HEK293T (cell line): ENCODE measurements around the gene P3H2.

Experiments
- CTCF ChIA-PET: fragments of 350-600 bp; formaldehyde crosslinking; extraction: SDS; loops from one replicate; lab custom pipeline; 2021; ENCODE audit warnings: antibody characterized with exemption, inconsistent platforms; lab: Yijun Ruan, JAX
- POLR2A ChIA-PET: fragments of 350-600 bp; formaldehyde crosslinking; extraction: SDS; loops from one replicate; lab custom pipeline; 2020; ENCODE audit warnings: antibody characterized with exemption, inconsistent platforms; lab: Yijun Ruan, JAX
- DNase-seq: peaks from one replicate; pipeline ENCODE4 v3.0.0; 2012; ENCODE audit warnings: mixed read lengths; ENCODE audit errors: extremely low spot score
- ARNT ChIP-seq: fragments of 450-650 bp; IDR thresholded peaks from 2 replicates; pipeline ENCODE4 v1.6.1; 2017; ENCODE audit warnings: mild to moderate bottlenecking
- BHLHE40 ChIP-seq: fragments of 450-650 bp; IDR thresholded peaks from 2 replicates; pipeline ENCODE4 v1.6.1; 2016; ENCODE audit warnings: mild to moderate bottlenecking, moderate library complexity, borderline replicate concordance
- CTBP1 ChIP-seq: fragments of 450-650 bp; IDR thresholded peaks from 2 replicates; pipeline ENCODE4 v1.6.1; 2016; ENCODE audit warnings: borderline replicate concordance
- ELF4 ChIP-seq: fragments of 450-650 bp; IDR thresholded peaks from 2 replicates; pipeline ENCODE4 v1.6.1; 2017; ENCODE audit warnings: antibody characterized with exemption
- FOXA1 ChIP-seq: fragments of 450-650 bp; IDR thresholded peaks from 2 replicates; pipeline ENCODE4 v1.6.1; 2016; ENCODE audit warnings: mild to moderate bottlenecking
- FOXK2 ChIP-seq: fragments of 450-650 bp; IDR thresholded peaks from 2 replicates; pipeline ENCODE4 v1.6.1; 2016; ENCODE audit warnings: mild to moderate bottlenecking
- FOXM1 ChIP-seq: fragments of 450-650 bp; IDR thresholded peaks from 2 replicates; pipeline ENCODE4 v1.6.1; 2017; ENCODE audit warnings: mild to moderate bottlenecking, borderline replicate concordance
- HDGF ChIP-seq: fragments of 450-650 bp; IDR thresholded peaks from 2 replicates; pipeline ENCODE4 v1.6.1; 2017; ENCODE audit warnings: antibody characterized with exemption, borderline replicate concordance
- L3MBTL2 ChIP-seq: fragments of 450-650 bp; conservative IDR thresholded peaks from 2 replicates; pipeline ENCODE4 v1.6.1; 2016; ENCODE audit warnings: mild to moderate bottlenecking
- LEF1 ChIP-seq: fragments of 450-650 bp; IDR thresholded peaks from 2 replicates; pipeline ENCODE4 v1.6.1; 2017; ENCODE audit warnings: mild to moderate bottlenecking, borderline replicate concordance
- NFRKB ChIP-seq: fragments of 450-650 bp; IDR thresholded peaks from 2 replicates; pipeline ENCODE4 v1.6.1; 2016; ENCODE audit warnings: mild to moderate bottlenecking, moderate library complexity
- PKNOX1 ChIP-seq: fragments of 450-650 bp; IDR thresholded peaks from 2 replicates; pipeline ENCODE4 v1.6.1; 2016
- SP1 ChIP-seq: fragments of 450-650 bp; IDR thresholded peaks from 2 replicates; pipeline ENCODE4 v1.6.1; 2017
- SUZ12 ChIP-seq: fragments of 450-650 bp; IDR thresholded peaks from 2 replicates; pipeline ENCODE4 v1.6.1; 2016; ENCODE audit warnings: mild to moderate bottlenecking
- TARDBP ChIP-seq: fragments of 450-650 bp; IDR thresholded peaks from 2 replicates; pipeline ENCODE4 v1.6.1; 2016
- ZNF384 ChIP-seq: fragments of 450-650 bp; IDR thresholded peaks from 2 replicates; pipeline ENCODE4 v1.6.1; 2016

The P3H2 gene

DNA sequence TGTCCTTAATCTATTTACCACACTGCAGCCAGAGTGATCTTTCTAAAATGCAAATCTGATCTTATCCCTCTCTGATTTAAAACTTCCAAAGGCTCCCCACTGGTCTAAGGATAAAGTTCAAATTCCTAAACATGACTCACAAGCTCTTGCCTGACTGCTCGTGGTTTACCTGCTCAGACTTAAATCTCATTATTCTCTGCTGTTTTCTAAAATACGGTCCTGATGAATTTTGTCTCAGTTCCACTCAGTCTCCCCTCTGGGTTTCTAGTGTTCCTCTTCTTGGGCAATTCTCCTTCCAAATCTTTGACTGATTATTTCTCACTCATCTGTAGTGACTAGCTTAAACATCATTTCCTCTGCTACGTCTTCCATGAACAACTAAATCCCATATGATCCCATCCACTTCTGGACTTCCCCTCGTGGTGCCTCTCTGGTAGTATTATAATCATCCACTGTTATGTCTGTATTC is 108.3 kb downstream of the P3H2 start:
- no peak for TF ChIP-seq FOXM1
- TF ChIP-seq ELF4: no peak
- no peak for TF ChIP-seq ARNT
- no peak for TF ChIP-seq TARDBP
- no peak for TF ChIP-seq FOXA1
- no peak for TF ChIP-seq BHLHE40
- no peak for TF ChIP-seq FOXK2
- no peak for TF ChIP-seq L3MBTL2
- POLR2A ChIA-PET: no interaction called here
- DNase-seq: no peak
- CTCF ChIA-PET: interaction anchor here (0.7 kb wide), 1 partner anchor 31 kb away, joined by 3 read pairs; no protein-coding TSS in a partner anchor

- ChIA-PET CTCF (no interaction called here), POLR2A (no interaction called here)
- DNase-seq: no peak
- TF ChIP-seq SUZ12: no peak
- TF ChIP-seq BHLHE40: no peak
- no peak for TF ChIP-seq LEF1
- no peak for TF ChIP-seq TARDBP
- no peak for TF ChIP-seq FOXK2
- TF ChIP-seq CTBP1: no peak
- TF ChIP-seq ZNF384: no peak
- TF ChIP-seq FOXA1: no peak
- no peak for TF ChIP-seq ELF4
- TF ChIP-seq FOXM1: no peak
- no peak for TF ChIP-seq NFRKB
- no peak for TF ChIP-seq SP1
- no peak for TF ChIP-seq ARNT
- no peak for TF ChIP-seq L3MBTL2
Measured at GRCh38 chr3:190010486-190010885, 110.2 kb downstream of the P3H2 start.

GRCh38 chr3:190009614-190010013 is 111.1 kb downstream of the P3H2 start:
- DNase-seq: no peak
- TF ChIP-seq ARNT: no peak
- TF ChIP-seq FOXM1: no peak
- no peak for TF ChIP-seq L3MBTL2
- TF ChIP-seq SP1: no peak
- TF ChIP-seq SUZ12: no peak
- no peak for TF ChIP-seq ELF4
- no peak for TF ChIP-seq PKNOX1
- TF ChIP-seq FOXK2: no peak
- TF ChIP-seq TARDBP: no peak
- TF ChIP-seq BHLHE40: no peak
- no peak for TF ChIP-seq CTBP1
- TF ChIP-seq LEF1: no peak
- no peak for TF ChIP-seq NFRKB
- no peak for TF ChIP-seq ZNF384
- CTCF ChIA-PET: no interaction called here
- POLR2A ChIA-PET: no interaction called here

- TF ChIP-seq PKNOX1 (no peak), LEF1 (no peak), L3MBTL2 (no peak), TARDBP (no peak), CTBP1 (no peak), HDGF (no peak), FOXM1 (no peak), ZNF384 (no peak), SUZ12 (no peak)
- no peak for DNase-seq
- POLR2A ChIA-PET: no interaction called here
- CTCF ChIA-PET: no interaction called here
Measured at GRCh38 chr3:190008432-190008831, 112.3 kb downstream of the P3H2 start.

- TF ChIP-seq BHLHE40: no peak
- TF ChIP-seq FOXA1: no peak
- TF ChIP-seq TARDBP: no peak
- TF ChIP-seq FOXK2: no peak
- TF ChIP-seq L3MBTL2: no peak
- no peak for TF ChIP-seq CTBP1
- no peak for TF ChIP-seq NFRKB
- TF ChIP-seq ELF4: no peak
- TF ChIP-seq ZNF384: no peak
- TF ChIP-seq ARNT: no peak
- no peak for TF ChIP-seq FOXM1
- no peak for TF ChIP-seq LEF1
- TF ChIP-seq SP1: no peak
- TF ChIP-seq HDGF: no peak
- ChIA-PET POLR2A (no interaction called here), CTCF (no interaction called here)
- no peak for DNase-seq
Measured at GRCh38 chr3:190005343-190006113, 115.2 kb downstream of the P3H2 start.

DNA sequence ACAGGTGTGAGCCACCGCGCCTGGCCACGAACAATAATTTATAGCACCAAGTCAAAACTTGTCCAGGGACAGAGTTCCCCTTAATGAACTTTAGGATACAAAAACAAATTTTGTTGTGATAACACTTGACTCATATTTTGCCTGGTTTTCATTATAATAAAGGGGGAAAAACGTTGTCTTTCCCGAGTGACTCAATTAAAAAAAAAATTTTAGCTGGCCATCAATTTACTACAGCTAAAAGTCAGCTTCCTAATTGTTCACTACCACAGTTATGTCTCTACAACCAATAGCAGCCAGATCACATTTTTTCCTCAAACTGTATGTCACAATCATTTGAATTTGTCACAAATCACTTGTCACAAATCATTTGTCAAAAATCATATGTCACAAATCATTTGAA is 116.0 kb downstream of the P3H2 start:
- no peak for DNase-seq
- TF ChIP-seq LEF1 (no peak), ELF4 (no peak), SP1 (no peak), SUZ12 (no peak)
- POLR2A ChIA-PET: no interaction called here
- CTCF ChIA-PET: no interaction called here

DNA sequence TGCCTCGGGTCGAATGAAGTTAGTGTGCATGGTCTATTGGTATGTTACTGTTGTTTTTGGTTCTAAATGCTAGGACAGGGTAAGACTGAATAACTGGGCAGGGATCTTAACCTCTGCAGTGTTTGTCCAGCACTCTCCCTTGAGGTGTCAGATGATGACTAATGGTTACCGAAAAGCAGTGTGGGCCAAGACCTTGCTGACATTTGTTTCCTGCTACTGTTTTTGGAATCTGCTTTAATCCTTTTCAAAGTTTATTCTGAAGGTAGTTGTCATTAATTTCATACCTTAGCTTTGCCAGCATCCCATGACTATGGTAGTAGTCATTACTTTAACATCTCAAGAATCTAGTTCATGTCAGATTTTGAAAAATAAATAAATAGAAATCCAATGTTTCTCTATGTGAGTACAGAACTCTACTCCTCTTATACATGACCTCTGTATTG is 117.0 kb downstream of the P3H2 start:
- DNase-seq: no peak
- no peak for TF ChIP-seq CTBP1
- no peak for TF ChIP-seq FOXM1
- no peak for TF ChIP-seq HDGF
- TF ChIP-seq PKNOX1: no peak
- TF ChIP-seq SP1: no peak
- no peak for TF ChIP-seq L3MBTL2
- TF ChIP-seq BHLHE40: no peak
- TF ChIP-seq ZNF384: no peak
- TF ChIP-seq FOXA1: no peak
- no peak for TF ChIP-seq ARNT
- TF ChIP-seq TARDBP: no peak
- no peak for TF ChIP-seq ELF4
- TF ChIP-seq SUZ12: no peak
- TF ChIP-seq FOXK2: no peak
- no peak for TF ChIP-seq LEF1
- TF ChIP-seq NFRKB: no peak
- CTCF ChIA-PET: no interaction called here
- POLR2A ChIA-PET: no interaction called here
